ENCODE data around the gene P2RY14.
"Not testable (repeated sequence)": the region's sequence is repeated elsewhere in the genome, so short reads cannot be mapped to it uniquely, and the experiment has no call there.

Gene P2RY14

DNA sequence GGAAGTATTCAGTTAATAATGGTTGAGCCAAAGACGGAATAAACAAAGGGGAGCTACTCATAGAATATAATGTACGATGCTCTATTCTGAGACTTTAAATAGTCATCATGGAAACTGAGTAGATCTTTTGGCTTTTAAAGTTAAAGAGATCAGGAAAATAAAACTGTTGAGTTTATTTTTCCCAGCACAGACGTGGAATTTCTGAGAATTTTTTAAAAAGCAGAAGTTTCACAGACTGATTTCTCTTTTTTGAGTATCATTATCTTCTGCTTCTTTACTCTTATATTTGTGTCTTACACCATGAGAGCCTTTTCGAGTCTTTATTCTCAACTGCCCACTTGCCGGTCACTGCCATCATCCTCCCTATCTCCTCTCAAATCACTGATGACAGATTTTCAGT, 13.2 kb downstream of the P2RY14 start:
- no peak for DNase-seq
- intact Hi-C loops (cut with DNase I), result no loop called here

- intact Hi-C loops (cut with DNase I), result no loop called here
- DNase-seq, result no peak
Measured at GRCh38 chr3:151264605-151265004, 13.7 kb downstream of the P2RY14 start.

GRCh38 chr3:151262871-151263525, 15.3 kb downstream of the P2RY14 start:
- no peak for DNase-seq
- intact Hi-C loops (cut with DNase I), result no loop called here

DNA sequence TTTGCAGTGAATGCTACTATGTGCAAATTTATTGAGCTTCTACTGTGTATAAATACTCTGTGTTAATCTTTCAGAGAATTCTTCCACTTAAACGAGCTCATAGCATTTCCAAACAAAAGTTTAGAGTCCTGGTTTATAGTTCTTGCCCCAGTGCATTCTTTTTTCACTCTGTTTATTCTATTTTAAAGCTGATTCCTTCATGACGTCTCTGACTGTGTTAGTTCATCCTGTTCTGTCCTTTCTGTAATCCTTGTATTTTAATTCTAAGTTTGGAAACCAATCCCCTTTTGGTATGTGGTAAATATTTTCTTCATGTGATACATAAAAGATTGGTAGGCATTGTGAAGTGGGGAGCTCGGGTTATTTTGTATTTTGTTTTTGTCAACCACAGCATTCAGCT, 18.7 kb downstream of the P2RY14 start:
- intact Hi-C loops (cut with DNase I), result no loop called here
- DNase-seq, result no peak

GRCh38 chr3:151256749-151257148, 21.6 kb downstream of the P2RY14 start:
- intact Hi-C loops (cut with DNase I), result no loop called here
- DNase-seq, result no peak

DNA sequence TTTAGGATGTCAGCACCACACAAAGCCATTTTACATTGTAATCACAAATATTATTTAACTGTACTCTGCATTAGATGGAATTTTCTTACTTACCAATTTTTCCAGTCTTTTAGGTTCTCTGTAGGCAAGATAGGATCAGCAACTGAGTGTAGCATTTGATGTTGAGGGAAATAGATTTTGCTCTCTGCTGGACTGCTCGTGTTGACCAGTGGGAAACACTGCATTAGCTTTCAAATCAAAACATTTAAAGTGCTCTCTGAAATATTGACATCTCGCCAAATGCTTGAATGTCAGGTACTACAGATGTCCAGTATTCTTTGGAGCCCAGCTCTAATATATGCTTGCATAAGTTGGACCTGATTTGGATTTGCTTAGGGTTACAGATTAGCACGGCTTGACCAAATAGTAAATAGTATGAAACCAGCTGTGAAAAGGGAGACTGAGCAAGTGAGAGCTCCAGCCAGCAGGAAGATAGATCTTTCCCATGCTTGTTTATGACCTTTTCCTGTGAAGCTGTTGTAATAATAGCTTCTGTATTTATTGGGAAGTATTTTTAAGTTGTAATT, 29.5 kb downstream of the P2RY14 start:
- DNase-seq, result no peak

GRCh38 chr3:151242006-151242405, 36.3 kb downstream of the P2RY14 start:
- intact Hi-C loops (cut with DNase I), result not testable (repeated sequence)
- peak in 1 of 10 donors; percentile 67 for DNase-seq

More for the DNA sequence above, 29.5 kb downstream of the P2RY14 start:
- intact Hi-C loops (cut with DNase I), result no loop called here

DNA sequence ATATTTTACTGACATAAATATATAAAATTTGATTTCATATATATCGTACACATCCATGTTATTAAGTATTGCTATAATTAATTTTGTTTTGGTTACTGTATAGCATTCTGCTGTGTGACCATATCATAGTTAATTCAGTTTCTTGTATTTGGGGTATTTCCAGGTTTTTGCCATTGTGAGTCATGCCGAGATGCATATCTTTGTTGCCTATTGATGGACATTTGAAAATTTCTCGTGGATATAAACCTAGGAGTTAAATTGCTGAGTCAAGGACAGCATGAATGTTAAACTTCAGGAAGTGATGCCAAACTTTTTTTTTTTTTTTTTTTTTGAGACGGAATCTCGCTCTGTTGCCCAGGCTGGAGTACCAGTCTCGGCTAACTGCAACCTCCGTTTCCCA, 41.6 kb downstream of the P2RY14 start:
- intact Hi-C loops (cut with DNase I), result no loop called here
- no peak for DNase-seq

GRCh38 chr3:151236316-151236715, 42.0 kb downstream of the P2RY14 start:
- intact Hi-C loops (cut with DNase I), result no loop called here
- no peak for DNase-seq

- no peak for DNase-seq
- intact Hi-C loops (cut with DNase I), result no loop called here
Measured at GRCh38 chr3:151234825-151235224, 43.5 kb downstream of the P2RY14 start.

DNA sequence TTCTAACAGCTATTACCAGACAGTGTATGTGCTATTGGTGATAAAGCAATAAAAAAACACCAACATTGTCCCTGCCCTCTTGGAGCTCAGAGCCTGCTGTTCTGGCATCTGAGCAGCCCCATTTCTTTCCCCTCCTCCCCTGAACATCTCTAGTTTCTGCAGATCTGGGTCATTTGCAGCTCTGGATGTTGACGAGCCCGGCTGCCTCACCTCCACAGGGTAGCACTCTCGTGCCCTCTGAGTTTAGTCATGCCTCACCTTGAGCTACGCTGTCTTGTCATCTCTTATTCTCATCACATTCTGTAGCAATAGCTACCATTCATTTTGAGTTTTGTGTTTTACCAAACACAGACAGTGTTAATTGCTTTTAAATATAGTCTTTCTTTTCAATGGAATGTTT, 45.4 kb downstream of the P2RY14 start:
- intact Hi-C loops (cut with DNase I), result no loop called here
- DNase-seq, result no peak

DNA sequence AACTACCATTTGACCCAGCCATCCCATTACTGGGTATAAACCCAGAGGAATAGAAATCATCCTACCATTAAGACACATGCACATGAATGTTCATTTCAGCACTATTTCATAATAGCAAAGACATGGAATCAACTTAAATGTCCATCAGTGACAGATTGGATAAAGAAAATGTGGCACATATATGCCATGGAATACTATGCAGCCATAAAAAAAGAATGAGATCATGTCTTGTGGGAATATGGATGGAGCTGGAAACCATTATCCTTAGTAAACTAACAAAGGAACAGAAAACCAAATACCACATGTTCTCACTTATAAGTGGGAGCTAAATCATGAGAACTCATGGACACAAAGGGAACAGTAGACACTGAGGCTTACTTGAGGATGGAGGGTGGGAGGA, 45.9 kb downstream of the P2RY14 start:
- DNase-seq; intact Hi-C loops (cut with DNase I): not testable (repeated sequence)

DNA sequence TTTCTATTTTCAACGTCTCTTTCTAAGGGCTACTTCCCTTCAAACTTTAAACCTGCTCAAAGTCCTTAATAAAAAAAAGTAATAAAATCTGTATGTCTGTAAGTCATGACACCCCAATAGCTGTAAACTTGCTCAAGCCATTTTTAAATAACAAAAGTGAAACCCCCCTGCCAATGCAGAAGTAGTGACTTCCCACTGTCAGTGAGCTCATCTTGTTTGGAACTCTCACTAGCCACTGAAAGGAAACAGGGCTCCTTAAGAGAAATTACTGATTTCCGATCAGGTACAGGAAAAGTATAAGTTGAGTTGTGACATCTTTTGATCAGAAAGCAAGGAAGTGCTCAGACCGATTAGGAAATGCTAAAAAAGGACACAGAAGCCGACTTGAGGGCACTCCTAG, 47.7 kb downstream of the P2RY14 start:
- intact Hi-C loops (cut with DNase I), result no loop called here
- no peak for DNase-seq

DNA sequence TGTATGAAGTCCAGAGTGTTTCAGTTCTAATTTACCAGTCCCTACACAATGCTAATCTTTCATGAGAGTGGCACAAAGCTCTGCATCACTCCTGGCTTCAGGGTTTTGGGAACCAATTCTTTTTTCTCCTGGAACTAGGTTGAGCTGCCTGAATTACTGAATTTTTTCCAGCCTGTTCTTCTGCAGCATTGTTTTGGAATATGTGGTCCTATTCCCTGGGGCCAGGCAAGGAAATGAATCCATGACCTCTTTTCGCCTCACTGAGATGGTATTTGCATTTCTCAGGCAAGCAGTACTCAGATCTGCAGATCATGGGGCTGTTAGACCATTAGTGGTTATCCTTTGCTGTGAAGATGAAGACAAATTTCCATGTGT, 49.7 kb downstream of the P2RY14 start:
- DNase-seq, result no peak
- intact Hi-C loops (cut with DNase I), result loop anchor here (5.0 to 10.0 kb wide), 2 partner anchors 64 to 99 kb away; partner anchors contain the start of gene P2RY13

DNA sequence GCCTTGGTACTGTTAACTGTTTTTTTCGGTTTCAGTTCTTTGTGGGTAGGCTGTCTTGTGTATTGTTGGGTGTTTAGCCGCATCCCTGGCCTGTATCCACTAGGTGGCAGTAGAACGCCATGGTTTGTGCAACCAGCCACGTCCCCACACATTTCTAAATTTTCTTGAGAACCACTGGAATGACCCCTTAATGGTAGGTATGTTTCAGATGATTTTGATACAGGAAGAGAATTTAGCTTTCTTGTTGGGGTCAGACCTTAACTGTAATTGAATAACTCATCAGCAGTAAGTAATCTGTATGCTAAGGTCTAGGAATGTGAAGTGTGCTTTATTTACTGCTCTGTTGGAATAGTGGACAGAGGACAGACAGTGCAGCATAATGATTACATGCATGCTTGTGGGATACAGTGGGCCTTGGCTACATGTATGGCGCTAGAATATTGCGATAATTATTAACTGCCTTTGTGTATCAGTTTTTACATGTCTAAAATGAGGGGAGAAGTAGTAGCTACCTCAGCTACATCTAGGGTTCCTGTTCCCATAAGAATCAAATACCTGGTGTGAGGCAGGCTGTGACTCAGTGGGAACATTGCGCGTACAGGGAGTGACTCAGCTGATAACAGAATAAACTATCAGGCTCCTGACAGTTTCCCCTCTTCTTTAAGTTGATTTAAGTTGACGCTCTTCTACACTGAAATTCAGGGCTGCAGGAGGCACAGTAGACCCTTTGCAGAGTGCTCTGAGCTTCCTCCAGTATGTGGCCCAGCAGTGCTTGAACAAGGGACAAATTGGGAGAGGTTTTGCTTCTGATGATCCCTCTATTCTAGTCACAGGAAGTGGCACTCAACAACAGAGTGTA, 50.3 kb downstream of the P2RY14 start:
- intact Hi-C loops (cut with DNase I), result loop anchor here (1.0 to 10.0 kb wide), 4 partner anchors 54 to 611 kb away; partner anchors contain the start of gene P2RY13
- DNase-seq, result peak; percentile 32 to 95 (median 79)

GRCh38 chr3:151227266-151227806, 51.0 kb downstream of the P2RY14 start:
- intact Hi-C loops (cut with DNase I), result loop anchor here (1.0 to 10.0 kb wide), 4 partner anchors 55 to 611 kb away; partner anchors contain the start of gene P2RY13
- DNase-seq, result no peak

- intact Hi-C loops (cut with DNase I), result loop anchor here (1.0 to 10.0 kb wide), 4 partner anchors 55 to 612 kb away; partner anchors contain the start of gene P2RY13
- DNase-seq, result no peak
Measured at GRCh38 chr3:151226825-151227224, 51.5 kb downstream of the P2RY14 start.

DNA sequence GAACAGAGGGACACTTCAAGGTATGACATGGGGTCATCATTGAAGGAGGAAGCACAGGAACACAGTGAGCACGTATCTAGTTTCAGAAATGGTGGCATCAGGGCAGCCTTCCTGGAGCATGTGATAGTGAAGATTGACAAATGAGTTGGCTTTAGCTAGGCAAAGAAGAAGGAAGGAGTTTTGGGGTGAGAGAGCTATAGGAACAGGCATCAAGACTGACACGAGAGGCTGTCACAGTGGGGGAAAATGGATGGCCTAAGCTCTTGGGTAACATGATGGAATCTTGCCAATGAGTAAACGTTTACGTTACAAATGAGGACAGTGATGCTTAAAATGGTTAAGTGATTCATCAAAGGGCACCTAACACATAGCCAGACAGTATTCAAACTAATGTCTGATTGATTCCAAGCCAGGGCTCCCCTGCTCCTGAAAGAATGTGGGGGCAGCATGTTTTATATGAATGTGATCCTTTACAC, 52.2 kb downstream of the P2RY14 start:
- intact Hi-C loops (cut with DNase I), result loop anchor here (2.0 to 10.0 kb wide), 3 partner anchors 61 to 613 kb away; partner anchors contain the start of gene P2RY13

DNA sequence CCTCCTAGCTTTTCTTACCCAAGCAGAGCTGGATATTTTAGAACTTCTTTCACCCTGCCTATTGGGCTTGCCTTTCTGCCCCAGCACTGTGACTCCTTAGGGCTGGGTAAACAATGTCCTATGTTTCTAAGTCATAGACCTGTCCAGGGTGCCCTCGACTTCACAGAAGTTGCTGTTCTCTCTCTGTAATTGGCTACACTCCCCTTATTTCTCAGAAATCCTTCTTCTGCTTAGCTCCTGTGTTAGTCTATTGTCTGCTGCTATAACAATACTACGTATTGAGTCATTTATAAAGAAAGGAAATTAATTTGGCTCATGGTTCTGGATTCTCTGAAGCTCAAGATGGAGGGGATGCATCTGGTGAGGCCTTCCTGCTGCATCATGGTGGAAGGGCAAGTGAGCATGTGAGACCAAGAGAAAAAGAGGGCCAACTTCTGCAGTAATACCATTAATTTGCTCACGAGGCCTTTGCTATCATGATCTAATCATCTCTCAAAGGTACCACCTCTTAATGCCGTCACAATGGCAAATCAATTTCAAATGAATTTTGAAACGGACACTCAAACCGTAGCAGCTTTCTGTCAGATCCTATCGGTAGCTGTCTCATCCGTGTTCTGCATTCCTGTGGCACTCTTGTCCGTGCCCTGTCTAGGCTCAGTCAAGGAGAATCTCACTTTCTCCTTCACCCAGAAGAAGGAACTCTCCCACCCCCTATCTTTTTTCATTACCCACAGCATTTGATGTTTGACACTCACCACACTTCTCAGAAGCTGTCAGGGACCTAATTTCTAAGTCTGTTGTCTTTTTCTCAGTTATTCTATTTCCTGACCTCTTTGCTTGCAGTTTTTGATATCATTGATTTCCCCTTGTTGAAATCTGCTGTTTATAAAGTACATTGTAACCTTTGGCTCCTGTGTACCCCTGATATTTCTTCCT, 53.0 kb downstream of the P2RY14 start:
- intact Hi-C loops (cut with DNase I), result loop anchor here (5.0 to 10.0 kb wide), 2 partner anchors 61 to 102 kb away; partner anchors contain the start of gene P2RY13
- no peak for DNase-seq

More for the DNA sequence above, 52.2 kb downstream of the P2RY14 start:
- DNase-seq, result no peak
